GM23248 (cell line): Measurements from ENCODE around the gene CEP89.

Source experiments
- EZH2 ChIP-seq: fragments of 200-600 bp; sonication (generic); IDR thresholded peaks from 2 replicates; pipeline ENCODE4 v1.6.1; 2018; ENCODE audit warnings: antibody characterized with exemption, mild to moderate bottlenecking; ENCODE audit not compliant: insufficient read depth, poor library complexity, severe bottlenecking
- EZH2phosphoT487 ChIP-seq: fragments of 200-600 bp; sonication (generic); IDR thresholded peaks from 2 replicates; pipeline ENCODE4 v1.6.1; 2018; ENCODE audit warnings: antibody characterized with exemption, moderate library complexity, mild to moderate bottlenecking, low read depth; ENCODE audit not compliant: insufficient read depth

GRCh38 chr19:32988724-32989123, 17.0 kb upstream of the CEP89 start:
- TF ChIP-seq EZH2phosphoT487 (no peak), EZH2 (no peak)
